EL (cell line): ENCODE measurements around the gene AGAP5.

ENCODE experiments used
- DNase-seq: peaks from one replicate; pipeline ENCODE4 v3.0.0-alpha.2; 2016

AGAP5 gene

DNA sequence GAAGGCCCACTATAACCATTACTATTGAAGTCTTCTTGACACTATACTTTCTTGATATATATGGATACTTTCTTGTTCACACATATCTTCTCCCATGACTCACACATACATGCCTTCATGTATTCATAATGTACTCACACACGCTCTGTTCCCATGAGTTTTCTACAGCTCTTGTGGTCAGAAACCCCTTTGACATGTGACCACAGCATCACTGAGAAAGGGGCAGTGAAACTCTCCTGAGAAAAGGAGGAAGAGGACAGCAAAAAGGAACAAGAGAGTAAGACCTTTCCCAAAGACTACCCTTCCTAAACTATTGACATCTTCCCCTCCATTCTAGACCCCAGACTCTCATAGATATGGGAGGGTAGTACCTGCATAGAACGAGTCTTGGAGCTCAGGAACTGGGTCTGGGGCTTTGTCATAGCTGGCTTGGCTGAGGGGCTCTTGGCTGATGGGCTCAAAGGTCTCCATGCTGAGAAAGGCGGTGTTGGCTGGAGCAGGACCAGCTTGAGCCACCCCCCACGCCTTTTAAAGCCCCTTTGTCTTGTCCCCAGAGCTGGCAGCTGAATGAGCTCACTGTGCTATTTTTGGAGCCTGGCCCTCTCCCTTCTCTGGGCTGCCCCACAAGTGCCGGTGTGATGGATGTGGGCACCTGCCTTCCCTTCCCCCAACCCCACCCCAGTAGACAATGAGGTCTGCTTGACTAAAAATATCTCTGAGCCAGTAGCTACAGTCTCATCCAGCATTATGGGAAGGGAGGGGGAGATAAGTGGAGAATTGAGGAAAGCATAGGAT is 47.2 kb downstream of the AGAP5 start:
- peak; percentile 85 for DNase-seq

- DNase-seq = peak; percentile 64
Observed at GRCh38 chr10:73649876-73650536, 47.9 kb downstream of the AGAP5 start.

DNA sequence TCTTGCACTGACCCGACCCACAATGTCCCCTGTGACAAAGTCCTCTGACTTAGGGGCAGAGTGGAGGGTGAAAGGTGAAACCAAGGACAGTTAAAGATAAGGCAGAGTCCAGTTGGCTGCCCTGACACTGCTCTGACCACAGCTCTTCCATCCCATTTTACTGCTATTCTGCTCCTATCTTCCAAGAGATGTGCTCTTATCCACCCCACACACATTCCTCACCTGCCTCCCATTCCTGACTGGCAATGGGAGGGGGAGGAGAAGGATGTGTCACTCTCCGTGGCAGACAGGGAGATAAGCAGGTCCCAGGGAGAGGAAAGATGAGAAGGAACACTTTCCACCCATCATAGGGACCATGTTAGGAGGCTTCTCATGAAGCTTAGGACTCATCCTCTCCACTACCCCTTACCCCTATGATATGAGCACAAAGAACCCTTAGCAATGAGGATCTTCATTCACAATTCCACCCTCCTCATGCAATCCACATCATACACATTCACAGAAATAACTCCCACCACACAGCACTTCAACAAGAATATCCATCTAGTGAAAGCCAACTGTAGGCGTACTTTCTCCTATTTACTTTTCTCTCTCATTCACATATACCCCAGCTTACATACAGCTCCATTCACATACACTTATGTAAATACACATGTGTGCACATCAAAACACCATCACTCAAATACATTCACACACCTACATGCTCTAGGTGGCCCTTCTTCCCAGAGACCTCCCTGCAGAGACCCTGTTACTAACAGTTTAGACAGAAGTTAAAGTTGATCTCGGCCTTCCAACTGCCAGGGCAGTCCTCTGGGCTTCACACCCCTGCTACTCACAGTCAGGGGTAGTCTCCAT is 48.7 kb downstream of the AGAP5 start:
- DNase-seq = peak; percentile 45

- DNase-seq = no peak
Observed at GRCh38 chr10:73647875-73648651, 49.8 kb downstream of the AGAP5 start.

- DNase-seq = peak; percentile 24
Observed at GRCh38 chr10:73647211-73647874, 50.6 kb downstream of the AGAP5 start.

GRCh38 chr10:73646598-73647041 is 51.3 kb downstream of the AGAP5 start:
- DNase-seq = no peak

GRCh38 chr10:73645251-73645650 is 52.7 kb downstream of the AGAP5 start:
- no peak for DNase-seq

DNA sequence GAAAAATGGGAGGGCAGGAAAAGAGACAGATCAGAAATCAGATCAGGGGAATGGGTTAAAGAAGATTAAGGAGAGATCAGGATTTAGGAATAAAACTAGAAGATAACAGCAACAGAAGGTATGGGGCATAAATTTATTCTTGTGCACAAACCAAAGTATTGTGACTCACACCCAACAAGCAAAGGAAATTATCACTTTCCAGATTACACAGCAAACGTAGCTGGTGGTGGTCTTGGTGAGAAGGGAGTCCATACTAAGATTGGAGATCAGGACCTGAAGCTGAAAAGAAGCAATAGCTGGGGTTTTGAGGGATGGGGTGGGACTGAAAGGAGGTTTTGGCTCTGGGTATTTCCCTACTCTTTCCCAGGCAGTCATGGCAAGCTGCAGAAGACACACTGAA is 53.1 kb downstream of the AGAP5 start:
- no peak for DNase-seq

DNA sequence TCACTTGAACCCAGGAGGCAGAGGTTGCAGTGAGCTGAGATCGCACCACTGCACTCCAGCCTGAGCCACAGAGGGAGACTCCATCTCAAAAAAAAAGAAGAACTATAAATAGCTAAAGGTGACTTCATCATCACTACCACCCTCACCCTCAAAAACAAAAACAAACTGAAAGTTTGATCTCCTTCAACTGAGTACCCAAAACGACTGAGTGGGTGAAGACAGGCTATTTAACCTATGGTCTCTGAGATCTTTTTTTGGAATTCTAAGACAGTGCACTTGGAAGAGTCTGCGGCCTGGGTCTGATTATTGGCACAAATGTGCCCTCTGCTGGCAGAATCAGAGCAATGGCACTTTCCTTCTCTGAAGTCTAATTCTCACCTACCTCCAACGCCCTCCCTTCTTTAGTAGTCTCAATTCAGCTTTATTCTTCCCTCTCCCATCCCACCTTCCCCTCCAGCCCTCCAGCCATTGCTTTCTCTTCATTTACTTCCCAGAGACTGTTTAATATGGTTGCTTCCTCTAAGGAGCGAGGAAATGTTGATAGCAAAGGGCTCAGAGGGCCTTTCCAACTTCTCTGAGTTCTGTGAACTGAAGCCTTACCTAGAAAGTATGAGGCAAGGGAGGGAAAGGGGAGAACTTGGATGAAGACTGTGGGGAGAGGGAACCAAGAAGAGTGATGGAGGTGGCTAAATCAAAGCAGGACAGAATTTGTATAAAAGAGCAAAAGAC is 53.7 kb downstream of the AGAP5 start:
- peak; percentile 72 for DNase-seq

DNA sequence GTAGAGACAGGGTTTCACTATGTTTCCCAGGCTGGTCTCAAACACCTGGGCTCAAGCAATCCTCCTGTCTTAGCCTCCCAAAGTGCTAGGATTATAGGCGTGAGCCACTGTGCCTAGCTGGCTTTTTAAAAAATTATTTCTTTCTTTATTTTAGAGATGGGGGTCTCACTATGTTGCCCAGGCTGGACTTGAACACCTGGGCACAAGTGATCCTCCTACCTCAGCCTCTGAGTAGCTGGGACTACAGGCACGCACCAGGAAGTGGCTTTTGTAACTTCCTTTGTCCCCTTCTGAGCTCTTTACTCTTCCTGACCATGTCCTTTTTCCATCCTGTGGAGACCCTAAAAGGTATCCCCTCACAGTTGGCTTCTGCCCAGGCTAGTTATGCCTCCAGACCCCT is 54.5 kb downstream of the AGAP5 start:
- DNase-seq = no peak

DNA sequence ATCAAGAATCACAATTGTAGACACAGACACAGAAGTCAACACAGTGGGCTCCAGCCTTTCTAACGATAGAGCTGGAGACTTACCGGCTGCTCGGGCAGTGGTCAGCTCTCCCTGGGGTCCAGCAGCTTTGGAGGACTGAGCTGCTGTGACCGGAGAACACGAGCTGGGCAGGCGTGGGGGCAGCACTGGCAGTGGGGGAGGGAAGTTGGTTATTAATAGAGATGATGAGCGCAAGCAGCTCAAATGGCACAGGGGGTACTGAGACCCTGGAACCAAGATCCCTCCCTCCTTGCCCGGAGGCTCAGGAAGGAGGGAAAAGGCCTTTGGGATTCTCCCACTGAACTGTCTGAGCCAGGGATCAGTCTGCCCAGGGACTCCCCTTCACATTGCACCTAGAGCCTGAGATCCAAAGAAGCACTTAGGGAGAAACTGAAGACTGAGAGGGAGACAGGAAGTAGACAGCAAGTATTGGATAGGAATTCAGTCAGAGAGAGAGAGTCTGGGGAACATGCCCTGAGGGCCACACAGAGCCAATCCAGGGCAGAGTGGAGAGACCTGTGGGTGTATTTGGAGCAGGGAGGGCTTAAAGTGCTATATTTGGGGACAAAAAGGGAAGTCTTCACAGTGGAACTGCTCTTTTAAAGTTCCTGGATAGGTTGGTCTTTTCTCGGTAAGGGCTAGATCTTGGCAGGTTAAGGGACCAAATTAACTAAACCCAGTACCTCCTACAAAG is 56.4 kb downstream of the AGAP5 start, which contains the start of gene MYOZ1:
MYOZ1 (minus strand) TSS at position 147 of the 733 bp plus-strand sequence. CDS start 1,457 bp downstream, outside the sequence.
- DNase-seq = peak; percentile 73

DNA sequence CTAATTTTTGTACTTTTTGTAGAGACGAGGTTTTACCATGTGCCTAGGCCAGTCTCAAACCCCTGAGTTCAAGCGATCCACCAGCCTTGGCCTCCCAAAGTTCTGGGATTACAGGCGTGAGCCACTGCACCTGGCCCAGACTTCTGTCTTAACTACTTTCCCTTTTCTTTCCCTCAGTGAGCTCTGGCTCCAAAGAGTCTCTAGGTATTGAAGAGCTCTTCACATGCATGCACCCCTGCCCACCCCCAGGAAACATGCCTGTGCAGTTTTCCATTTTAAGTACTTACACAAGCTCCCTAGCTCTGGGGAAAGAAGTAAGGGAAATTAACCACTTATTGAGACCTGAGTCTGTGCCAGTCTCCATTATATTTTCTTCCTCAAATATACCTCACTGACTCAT is 58.6 kb downstream of the AGAP5 start:
- no peak for DNase-seq

DNA sequence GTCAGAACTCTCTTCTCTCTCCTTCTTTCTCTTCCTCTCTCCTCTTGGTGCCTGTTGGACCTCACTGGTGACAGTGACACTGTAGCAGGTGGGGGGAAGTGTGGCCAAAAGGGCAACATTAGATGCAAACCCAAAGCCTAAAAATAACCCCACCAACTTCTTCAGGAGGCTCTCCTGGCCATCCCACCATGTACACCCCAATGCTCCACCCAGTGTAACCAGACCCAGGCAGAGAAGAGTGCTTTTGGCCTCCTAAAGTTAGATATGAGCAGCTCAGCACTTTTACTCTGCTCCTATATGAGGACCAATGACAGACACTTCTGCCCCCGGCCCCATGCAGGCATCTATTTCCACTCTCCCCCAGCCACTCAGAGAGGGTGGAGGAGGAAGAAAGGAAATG is 62.1 kb downstream of the AGAP5 start:
- no peak for DNase-seq

GRCh38 chr10:73634421-73634820 is 63.5 kb downstream of the AGAP5 start:
- DNase-seq = no peak

GRCh38 chr10:73629165-73629564 is 68.7 kb downstream of the AGAP5 start:
- no peak for DNase-seq

GRCh38 chr10:73628405-73628804 is 69.5 kb downstream of the AGAP5 start:
- DNase-seq = no peak

GRCh38 chr10:73627300-73627699 is 70.6 kb downstream of the AGAP5 start:
- DNase-seq = no peak

- DNase-seq = peak; percentile 98
Observed at GRCh38 chr10:73625884-73626752, 71.8 kb downstream of the AGAP5 start.
